KG1 (cell line): Measurements from ENCODE around the gene ZCCHC10.
"Not testable (repeated sequence)": the region's sequence is repeated elsewhere in the genome, so short reads cannot be mapped to it uniquely, and the experiment has no call there.

Experiments
- DNase-seq: peaks from one replicate; lab custom pipeline; 2025; lab: John Stamatoyannopoulos, UW

The ZCCHC10 gene

GRCh38 chr5:132976852-132977251, 49.5 kb downstream of the ZCCHC10 start:
- no peak for DNase-seq

- DNase-seq = not testable (repeated sequence)
Measured at GRCh38 chr5:132972436-132972828, 53.9 kb downstream of the ZCCHC10 start.

GRCh38 chr5:132971483-132972435, 54.6 kb downstream of the ZCCHC10 start:
- DNase-seq = no peak

- DNase-seq = no peak
Measured at GRCh38 chr5:132965120-132965519, 61.2 kb downstream of the ZCCHC10 start.

- peak; percentile 59 for DNase-seq
Measured at GRCh38 chr5:132963171-132964104, 62.9 kb downstream of the ZCCHC10 start, which contains the start of gene AFF4. TSS of gene AFF4 (minus strand) at chr5:132963634. CDS start at chr5:132937189, 26,445 bp downstream.

- DNase-seq = no peak
Measured at GRCh38 chr5:132962429-132963021, 63.8 kb downstream of the ZCCHC10 start.

GRCh38 chr5:132961887-132962286, 64.5 kb downstream of the ZCCHC10 start:
- no peak for DNase-seq

- DNase-seq = not testable (repeated sequence)
Measured at GRCh38 chr5:132961123-132961815, 65.1 kb downstream of the ZCCHC10 start.

- not testable (repeated sequence) for DNase-seq
Measured at GRCh38 chr5:132956166-132956799, 70.1 kb downstream of the ZCCHC10 start.

GRCh38 chr5:132953710-132954109, 72.6 kb downstream of the ZCCHC10 start:
- no peak for DNase-seq

GRCh38 chr5:132952829-132953228, 73.5 kb downstream of the ZCCHC10 start:
- no peak for DNase-seq

GRCh38 chr5:132951897-132952296, 74.5 kb downstream of the ZCCHC10 start:
- DNase-seq = no peak

GRCh38 chr5:132949136-132949535, 77.2 kb downstream of the ZCCHC10 start:
- no peak for DNase-seq

- no peak for DNase-seq
Measured at GRCh38 chr5:132947671-132948070, 78.7 kb downstream of the ZCCHC10 start.
